ENCODE measurements around the gene VWA8.
"Not testable (repeated sequence)": the region's sequence is repeated elsewhere in the genome, so short reads cannot be mapped to it uniquely, and the experiment has no call there.

The VWA8 gene

GRCh38 chr13:41952749-41953148 lies 8.2 kb downstream of the VWA8 start:
- Histone ChIP-seq H3K9me3 (no peaks in the 10 kb centered on the region), H3K4me1 (no peaks in the 10 kb centered on the region), H3K4me3 (ENCODE audit: low read depth, low read length) (no peak overlapping the region), H3K27me3 (no peaks in the 10 kb centered on the region), H3K36me3 (peaks cover 11% of the 10 kb centered on the region)
- no peak for TF ChIP-seq CTCF (IDR thresholded peaks at IDR 0.05; ENCODE audit: low read depth, low read length)
- no peak for DNase-seq

GRCh38 chr13:41949104-41949503 lies 11.8 kb downstream of the VWA8 start:
- H3K9me3 ChIP-seq; H3K4me3 ChIP-seq (ENCODE audit: low read depth, low read length); DNase-seq; H3K27me3 ChIP-seq; H3K4me1 ChIP-seq: not testable (repeated sequence)
- H3K36me3 ChIP-seq: peaks cover 23% of the 10 kb centered on the region

GRCh38 chr13:41945926-41946325 lies 15.0 kb downstream of the VWA8 start:
- H3K9me3 ChIP-seq: no peaks in the 10 kb centered on the region
- H3K4me3 ChIP-seq (ENCODE audit: low read depth, low read length): no peak overlapping the region
- DNase-seq: no peak
- H3K4me1 ChIP-seq: no peaks in the 10 kb centered on the region; the same call in 1 of the 2 replicates
- H3K36me3 ChIP-seq: peaks cover 27% of the 10 kb centered on the region
- TF ChIP-seq CTCF (IDR thresholded peaks at IDR 0.05; ENCODE audit: low read depth, low read length): no peak
- no peaks in the 10 kb centered on the region for H3K27me3 ChIP-seq

GRCh38 chr13:41944635-41945397 lies 16.1 kb downstream of the VWA8 start:
- peaks cover 27% of the 10 kb centered on the region for H3K36me3 ChIP-seq
- no peaks in the 10 kb centered on the region; the same call in 1 of the 2 replicates for H3K4me1 ChIP-seq
- no peak for TF ChIP-seq CTCF (IDR thresholded peaks at IDR 0.05; ENCODE audit: low read depth, low read length)
- no peak for DNase-seq
- H3K27me3 ChIP-seq: no peaks in the 10 kb centered on the region
- no peaks in the 10 kb centered on the region for H3K9me3 ChIP-seq
- H3K4me3 ChIP-seq (ENCODE audit: low read depth, low read length): no peak overlapping the region

- TF ChIP-seq CTCF (IDR thresholded peaks at IDR 0.05; ENCODE audit: low read depth, low read length): no peak
- no peak overlapping the region for H3K4me3 ChIP-seq (ENCODE audit: low read depth, low read length)
- peaks cover 27% of the 10 kb centered on the region for H3K36me3 ChIP-seq
- no peaks in the 10 kb centered on the region for H3K27me3 ChIP-seq
- H3K4me1 ChIP-seq: no peaks in the 10 kb centered on the region; the same call in 1 of the 2 replicates
- H3K9me3 ChIP-seq: no peaks in the 10 kb centered on the region
- DNase-seq: no peak
Measured at GRCh38 chr13:41944229-41944628, 16.7 kb downstream of the VWA8 start.

- H3K4me1 ChIP-seq: no peaks in the 10 kb centered on the region; the same call in 1 of the 2 replicates
- peaks cover 16% of the 10 kb centered on the region for H3K36me3 ChIP-seq
- H3K9me3 ChIP-seq: no peaks in the 10 kb centered on the region
- H3K27me3 ChIP-seq: no peaks in the 10 kb centered on the region
- H3K4me3 ChIP-seq (ENCODE audit: low read depth, low read length): no peak overlapping the region
- peak; percentile 46 for TF ChIP-seq CTCF (IDR thresholded peaks at IDR 0.05; ENCODE audit: low read depth, low read length)
- DNase-seq: peak; percentile 20
Measured at GRCh38 chr13:41942462-41943094, 18.3 kb downstream of the VWA8 start.
